ENCODE results near the gene NUDT17.

NUDT17 gene

GRCh38 chr1:145891587-145892485 is 46.4 kb downstream of the NUDT17 start:
- DNase-seq, result no peak

GRCh38 chr1:145892486-145893087 is 47.2 kb downstream of the NUDT17 start:
- no peak for DNase-seq

DNA sequence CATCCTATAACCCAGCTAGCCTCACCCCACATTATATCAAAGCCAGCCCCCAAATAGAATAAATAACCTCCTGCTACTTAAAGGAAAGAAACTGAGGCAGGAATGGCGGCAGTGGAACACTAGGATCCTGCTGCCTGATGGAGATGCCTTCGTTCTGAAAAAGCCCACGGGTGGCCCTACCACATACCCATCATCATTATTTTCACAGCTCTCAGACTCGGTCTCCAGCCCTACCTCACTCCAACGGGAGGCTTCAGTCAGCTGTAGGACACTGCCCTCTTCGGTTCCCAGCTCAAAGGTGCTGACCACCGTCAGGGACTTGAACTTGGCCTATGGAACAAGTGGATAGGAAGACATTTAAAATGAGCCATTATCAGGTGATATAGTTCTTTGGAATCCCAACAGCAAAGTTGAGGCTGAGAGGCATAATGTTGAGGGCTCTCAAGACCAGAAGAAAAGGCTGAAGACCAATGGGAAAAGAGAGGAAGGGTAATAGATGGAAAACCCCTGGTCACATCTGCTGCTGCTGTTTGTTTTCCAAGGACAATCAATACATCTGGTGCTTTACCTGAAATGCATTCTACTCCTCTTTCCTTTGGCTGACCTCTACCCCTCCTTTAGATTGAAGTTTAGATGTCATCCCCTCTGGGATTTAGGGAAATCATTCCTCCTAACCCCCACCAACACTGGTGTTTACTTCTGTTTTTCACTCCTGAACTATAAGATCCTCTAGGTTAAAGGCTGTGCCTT is 48.1 kb downstream of the NUDT17 start:
- DNase-seq, result no peak

DNA sequence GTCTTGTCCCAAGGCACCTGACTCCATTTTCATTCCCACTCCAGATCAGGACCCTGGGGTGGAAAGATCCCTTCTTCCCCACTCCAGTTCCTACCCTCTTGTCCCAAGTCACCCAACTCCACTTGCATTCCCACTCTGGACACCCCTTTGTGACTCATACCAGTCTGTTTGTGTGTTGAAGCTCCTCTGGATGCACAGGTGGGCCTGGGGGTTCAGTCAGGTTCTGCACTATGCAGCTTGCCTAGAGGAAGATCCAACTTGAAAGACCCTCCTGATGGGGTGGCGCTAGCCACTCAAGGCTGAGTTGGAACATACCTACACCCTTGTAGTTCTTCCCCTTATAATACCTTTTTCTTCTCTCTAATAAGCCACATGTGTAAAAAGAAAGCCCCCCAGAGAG is 50.0 kb downstream of the NUDT17 start:
- no peak for DNase-seq

DNA sequence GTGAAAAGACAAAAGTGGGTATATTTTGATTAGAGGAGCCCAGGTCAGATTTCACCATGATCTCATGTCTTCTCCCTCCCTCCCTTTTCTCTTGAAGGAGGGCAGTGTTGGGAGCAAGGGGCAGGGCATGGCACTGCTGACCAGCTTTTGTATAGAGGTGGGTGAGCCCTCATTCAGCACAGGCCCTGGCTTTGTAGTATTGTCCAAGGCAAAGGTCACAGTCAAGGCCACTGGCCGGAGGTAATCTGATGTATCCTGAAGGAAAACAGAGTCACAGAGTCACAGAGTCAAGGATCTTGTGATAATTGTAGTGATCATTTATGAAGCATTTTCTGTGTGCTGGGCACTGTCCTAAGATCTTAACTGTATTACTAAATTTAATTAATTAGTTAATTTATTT is 52.5 kb downstream of the NUDT17 start:
- DNase-seq, result no peak
